Adrenal gland (tissue), 12 donors: ENCODE data around the gene NPAS1. TPM values are rescaled to one million over a fixed set of nuclear protein-coding genes. Genes with fewer than 3 reads are reported as not detected.

Source experiments
- DNase-seq, 7 donors: peaks; one replicate each; pipeline ENCODE4 v3.0.0-alpha.2; 2019 to 2020
- H3K27ac ChIP-seq, 5 donors: fragments of 200-600 bp; sonication (generic) in 4 of 5; 1 replicate in 3 of 5; 2 replicates in 2 of 5; pipeline versions ENCODE4 v1.5.1 to v1.8.0; 2016 to 2020; ENCODE audit warnings: mild to moderate bottlenecking in 1 of 5
- H3K27me3 ChIP-seq: fragments of 200-600 bp; 2 replicates; pipeline ENCODE4 v1.8.0; 2021
- H3K36me3 ChIP-seq, 2 donors: fragments of 200-600 bp; replicated peaks in 1 of 2; 1 replicate in 1 of 2; 2 replicates in 1 of 2; pipeline versions ENCODE4 v1.5.1 to v1.8.0; 2018 to 2022
- H3K4me1 ChIP-seq, 2 donors: fragments of 200-600 bp; replicated peaks in 1 of 2; 1 replicate in 1 of 2; 2 replicates in 1 of 2; pipeline versions ENCODE4 v1.5.1 to v1.8.0; 2018 to 2021
- H3K4me3 ChIP-seq, 4 donors: fragments of 200-600 bp; sonication (generic) in 3 of 4; one replicate each; pipeline ENCODE4 v1.5.1; 2016 to 2018
- H3K9me3 ChIP-seq, 3 donors: fragments of 200-600 bp; sonication (generic) in 1 of 3; replicated peaks in 1 of 3; 1 replicate in 2 of 3; 2 replicates in 1 of 3; pipeline versions ENCODE4 v1.5.1 to v1.8.0; 2016 to 2021
- POLR2A ChIP-seq, 2 donors: fragments of 450-650 bp; IDR thresholded peaks; one replicate each; pipeline ENCODE4 v1.6.1; 2017; ENCODE audit warnings: antibody characterized with exemption in 2 of 2, mild to moderate bottlenecking in 2 of 2, moderate library complexity in 1 of 2
- WGBS, 4 donors: extraction: QIAGEN DNeasy Blood & Tissue Kit in 2 of 4; methylation state at CpG; one replicate each; pipeline versions ENCODE4 v1.1.5 to v1.1.7; 2013 to 2017; 5-methylcytosine and 5-hydroxymethylcytosine counted together
- intact Hi-C, 2 donors: fragments of 100-400 bp; cut with DNase I; formaldehyde crosslinking; loops; one replicate each; pipeline versions ENCODE4 v1.14.1 to v1.15.0; 2022 to 2023
- polyA plus RNA-seq, 3 donors: library from polyadenylated mRNA; stranded (reverse); fragments of 200-250 nt in 2 of 3; fragments of 350-450 nt in 1 of 3; fragmentation: Illumina TruSeq in 1 of 3; extraction: RNeasy Lipid Tissue Mini Kit (QIAGEN cat#74804) in 1 of 3; gene quantifications; one replicate each; pipeline ENCODE4 v1.2.3, GENCODE V29; 2013 to 2014
- total RNA-seq, 9 donors: library from RNA; depleted of rRNA in 4 of 9; stranded (reverse); fragments of >200 nt in 4 of 9; fragments of 120-200 nt in 1 of 9; fragmentation: NEBNext Ultra II Directional in 1 of 9; extraction: Animal tissue kit (Norgen Biotek cat#: 25700) in 1 of 9; gene quantifications; one replicate each; pipeline versions ENCODE4 v1.1.0 to v1.2.4, GENCODE V29; 2013 to 2023
- TF ChIP-seq, protein P1 (sequence below), 6 experiments: fragments of 450-650 bp in 4 of 6; fragments of 200-600 bp in 2 of 6; sonication (generic) in 1 of 6; IDR thresholded peaks; 1 replicate in 5 of 6; 2 replicates in 1 of 6; pipeline versions ENCODE4 v1.5.1 to v1.8.0; 2016 to 2021; ENCODE audit warnings: antibody characterized with exemption in 6 of 6, mild to moderate bottlenecking in 2 of 6, moderate library complexity in 1 of 6
- donor health status: healthy with polysubstance abuse.
- donor health status: Bipolar disorder and iron deficiency.
- donor health status: DM: yes; HTN: yes; CAD: no.
- donor health status: DM: no; HTN: no; CAD: no.
- donor health status: DM: no; HTN: no; CAD: no.
- donor health status: DM: yes; HTN: yes; CAD: no.

NPAS1 gene
- total and polyA plus RNA-seq, 12 donors, result 0.28 to 3.5 (median 0.84) TPM; not detected in 3

DNA sequence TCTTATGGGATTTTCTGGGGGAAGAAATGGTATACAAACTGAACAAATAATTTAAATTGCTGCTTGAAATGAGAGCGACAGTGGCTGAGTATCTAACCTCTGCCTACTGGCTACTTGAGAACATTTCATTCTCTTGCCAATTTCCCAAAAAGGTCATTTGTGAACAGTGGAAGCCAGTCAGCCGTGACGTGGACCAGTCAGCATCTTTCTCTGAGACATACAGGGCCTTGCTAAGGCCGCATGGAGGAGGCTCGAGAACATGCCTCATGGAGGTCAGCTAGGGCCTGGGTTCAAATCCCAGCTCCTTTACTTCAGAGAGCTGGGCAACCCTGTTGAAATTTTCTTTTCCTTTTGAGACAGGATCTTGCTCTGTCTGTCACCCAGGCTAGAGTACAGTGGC, 73.6 kb downstream of the NPAS1 start:
- Histone ChIP-seq H3K9me3 (no peaks in the 10 kb centered on the region), H3K4me1 (peaks cover 0 to 26% of the 10 kb centered on the region in 2 donors), H3K4me3 (no peak overlapping the region), H3K27me3 (no peaks in the 10 kb centered on the region), H3K27ac (peak overlapping the region in 1 of 5 donors; percentile 21), H3K36me3 (peaks cover 0 to 55% of the 10 kb centered on the region in 2 donors)
- intact Hi-C loops, result no loop called here
- TF ChIP-seq, protein P1, sequence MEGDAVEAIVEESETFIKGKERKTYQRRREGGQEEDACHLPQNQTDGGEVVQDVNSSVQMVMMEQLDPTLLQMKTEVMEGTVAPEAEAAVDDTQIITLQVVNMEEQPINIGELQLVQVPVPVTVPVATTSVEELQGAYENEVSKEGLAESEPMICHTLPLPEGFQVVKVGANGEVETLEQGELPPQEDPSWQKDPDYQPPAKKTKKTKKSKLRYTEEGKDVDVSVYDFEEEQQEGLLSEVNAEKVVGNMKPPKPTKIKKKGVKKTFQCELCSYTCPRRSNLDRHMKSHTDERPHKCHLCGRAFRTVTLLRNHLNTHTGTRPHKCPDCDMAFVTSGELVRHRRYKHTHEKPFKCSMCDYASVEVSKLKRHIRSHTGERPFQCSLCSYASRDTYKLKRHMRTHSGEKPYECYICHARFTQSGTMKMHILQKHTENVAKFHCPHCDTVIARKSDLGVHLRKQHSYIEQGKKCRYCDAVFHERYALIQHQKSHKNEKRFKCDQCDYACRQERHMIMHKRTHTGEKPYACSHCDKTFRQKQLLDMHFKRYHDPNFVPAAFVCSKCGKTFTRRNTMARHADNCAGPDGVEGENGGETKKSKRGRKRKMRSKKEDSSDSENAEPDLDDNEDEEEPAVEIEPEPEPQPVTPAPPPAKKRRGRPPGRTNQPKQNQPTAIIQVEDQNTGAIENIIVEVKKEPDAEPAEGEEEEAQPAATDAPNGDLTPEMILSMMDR (IDR thresholded peaks at IDR 0.05), result no peak
- no peak for TF ChIP-seq POLR2A (IDR thresholded peaks at IDR 0.05)
- no peak for DNase-seq
- WGBS, 4 donors, result 72 to 79% (median 77%) methylated on average over 5 of the region's 5 CpGs

DNA sequence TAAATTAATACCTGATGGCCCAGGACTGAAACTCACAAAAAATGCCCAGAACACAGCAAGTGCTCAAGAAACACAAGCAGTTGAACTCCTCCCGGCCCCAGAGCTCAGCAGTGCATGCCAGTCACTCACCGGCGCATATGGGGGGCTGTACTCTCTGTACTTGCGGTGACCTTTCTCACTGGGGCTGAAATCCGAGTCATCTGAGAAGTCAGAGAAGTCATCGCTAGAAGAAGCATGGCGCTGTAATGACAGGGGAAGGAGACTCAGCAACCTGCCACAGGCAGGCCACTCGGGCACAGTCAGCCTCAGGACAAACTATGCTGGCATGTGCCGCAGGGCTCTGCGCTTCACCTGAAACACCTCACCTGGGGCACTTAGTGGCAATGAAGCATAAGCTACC, 74.2 kb downstream of the NPAS1 start:
- peaks cover 0 to 26% of the 10 kb centered on the region in 2 donors for H3K4me1 ChIP-seq
- 82 to 87% (median 84%) methylated on average over 9 to 10 of the region's 10 CpGs for WGBS, 4 donors
- intact Hi-C loops, result no loop called here
- TF ChIP-seq, protein P1 (IDR thresholded peaks at IDR 0.05), result no peak
- no peak for TF ChIP-seq POLR2A (IDR thresholded peaks at IDR 0.05)
- no peaks in the 10 kb centered on the region for H3K27me3 ChIP-seq
- H3K27ac ChIP-seq, result peak overlapping the region in 1 of 5 donors; percentile 21
- no peak overlapping the region for H3K4me3 ChIP-seq
- no peaks in the 10 kb centered on the region for H3K9me3 ChIP-seq
- peaks cover 0 to 49% of the 10 kb centered on the region in 2 donors for H3K36me3 ChIP-seq
- no peak for DNase-seq

DNA sequence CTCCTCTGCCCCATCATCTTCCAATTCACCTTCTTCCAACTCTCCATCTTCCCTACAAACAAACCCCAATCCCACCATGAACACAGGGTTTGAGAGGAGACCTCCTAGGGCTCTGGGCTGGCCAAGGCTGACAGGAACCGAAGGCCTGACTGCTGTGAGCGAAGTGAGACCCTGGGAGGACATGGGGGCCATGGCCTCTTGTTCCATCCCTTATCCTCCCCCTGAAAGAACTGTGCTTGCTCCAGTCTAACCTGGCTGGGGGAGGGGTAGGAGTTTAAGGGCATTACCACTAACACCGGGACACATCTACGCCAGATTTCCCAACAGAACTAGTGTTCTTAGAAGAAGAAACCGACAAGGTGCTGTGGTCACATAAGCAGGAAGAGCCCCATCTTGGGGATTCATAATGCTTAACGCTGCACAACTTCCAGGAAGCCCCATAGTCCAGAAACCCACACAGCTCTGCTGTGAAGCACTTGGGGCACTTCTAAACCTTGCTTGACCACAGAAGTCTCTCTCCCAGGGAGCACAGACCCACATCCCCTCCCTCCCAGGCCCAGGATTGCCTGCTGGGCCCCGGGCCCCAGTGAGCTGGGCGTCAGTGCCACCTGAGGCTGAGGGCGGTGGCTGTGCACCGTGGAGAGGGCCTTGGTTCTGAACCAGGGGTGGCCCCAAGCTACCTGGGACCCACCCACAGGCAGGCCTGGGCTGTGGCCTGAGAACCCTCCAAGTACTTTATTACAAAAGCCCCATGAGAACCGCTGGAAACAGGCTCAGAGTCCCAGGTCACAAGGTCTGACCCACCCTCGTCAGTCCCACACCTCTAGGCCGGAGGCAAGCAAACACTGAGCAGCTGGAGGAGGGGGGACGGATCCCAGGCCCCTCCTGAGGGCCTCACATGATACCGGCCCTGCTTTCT, 75.2 kb downstream of the NPAS1 start:
- no peaks in the 10 kb centered on the region for H3K27me3 ChIP-seq
- 78 to 88% (median 82%) methylated on average over 7 to 15 of the region's 15 CpGs for WGBS, 4 donors
- no peak for TF ChIP-seq POLR2A (IDR thresholded peaks at IDR 0.05)
- TF ChIP-seq, protein P1 (IDR thresholded peaks at IDR 0.05), result no peak
- intact Hi-C loops, result no loop called here
- DNase-seq, result no peak
- peaks cover 0 to 39% of the 10 kb centered on the region in 2 donors for H3K36me3 ChIP-seq
- H3K4me3 ChIP-seq, result no peak overlapping the region
- peak overlapping the region in 2 of 5 donors; percentile 36 to 47 for H3K27ac ChIP-seq
- H3K4me1 ChIP-seq, result peaks cover 0 to 31% of the 10 kb centered on the region in 2 donors
- H3K9me3 ChIP-seq, result no peaks in the 10 kb centered on the region

Other genes with a start within 250 kb of the NPAS1 start
- 10 to 100 TPM in 8 of 9 donors, 1 to 10 TPM in 1; 4.7 to 56.9 (median 33.0) TPM for gene SLC1A5, start 231.2 kb upstream of the NPAS1 start, total RNA-seq
- gene SLC1A5, start 231.2 kb upstream of the NPAS1 start, polyA plus RNA-seq, result 10 to 100 TPM; 13.3 to 32.3 (median 14.7) TPM
- gene AP2S1, start 169.0 kb upstream of the NPAS1 start, total RNA-seq, result 100 to 1,000 TPM; 123 to 216 (median 189) TPM
- 100 to 1,000 TPM in 1 of 3 donors, 10 to 100 TPM in 2; 91.1 to 149 (median 99.3) TPM for gene AP2S1, start 169.0 kb upstream of the NPAS1 start, polyA plus RNA-seq
- gene ARHGAP35, start 158.8 kb upstream of the NPAS1 start, total RNA-seq, result 10 to 100 TPM; 27.0 to 48.3 (median 40.3) TPM
- gene ARHGAP35, start 158.8 kb upstream of the NPAS1 start, polyA plus RNA-seq, result 10 to 100 TPM in 2 of 3 donors, 1 to 10 TPM in 1; 7.0 to 24.1 (median 22.3) TPM
- 10 to 100 TPM; 16.5 to 76.2 (median 40.2) TPM for gene TMEM160, start 28.8 kb downstream of the NPAS1 start, total RNA-seq
- gene TMEM160, start 28.8 kb downstream of the NPAS1 start, polyA plus RNA-seq, result 100 to 1,000 TPM in 1 of 3 donors, 10 to 100 TPM in 1, under 1 TPM in 1; 0.62 to 120 (median 11.7) TPM
- gene ZC3H4, start 93.9 kb downstream of the NPAS1 start, total RNA-seq, result 10 to 100 TPM in 8 of 9 donors, 1 to 10 TPM in 1; 5.7 to 45.0 (median 23.7) TPM
- gene ZC3H4, start 93.9 kb downstream of the NPAS1 start, polyA plus RNA-seq, result 10 to 100 TPM; 10.8 to 24.9 (median 19.7) TPM
- 10 to 100 TPM; 40.1 to 77.6 (median 49.8) TPM for gene SAE1, start 111.0 kb downstream of the NPAS1 start, total RNA-seq
- gene SAE1, start 111.0 kb downstream of the NPAS1 start, polyA plus RNA-seq, result 10 to 100 TPM; 19.0 to 71.8 (median 23.6) TPM
- 10 to 100 TPM in 4 of 9 donors, 1 to 10 TPM in 4, under 1 TPM in 1; 0.94 to 17.9 (median 10.0) TPM for gene BBC3, start 211.4 kb downstream of the NPAS1 start, total RNA-seq
- 1 to 10 TPM in 2 of 3 donors, under 1 TPM in 1; 0.27 to 8.4 (median 4.4) TPM for gene BBC3, start 211.4 kb downstream of the NPAS1 start, polyA plus RNA-seq
- gene CCDC9, start 236.7 kb downstream of the NPAS1 start, total RNA-seq, result 10 to 100 TPM in 8 of 9 donors, 1 to 10 TPM in 1; 6.0 to 52.9 (median 30.5) TPM
- gene CCDC9, start 236.7 kb downstream of the NPAS1 start, polyA plus RNA-seq, result 10 to 100 TPM; 23.2 to 86.5 (median 31.8) TPM